Kidney epithelial cell (primary cell): ENCODE data around the gene CPNE4. TPM values are rescaled to one million over a fixed set of nuclear protein-coding genes. Genes with fewer than 3 reads are reported as not detected.

Experiments used
- DNase-seq: peaks from one replicate; pipeline ENCODE4 v3.0.0-alpha.2; 2010; ENCODE audit warnings: low read depth
- H3K27me3 ChIP-seq: 2 replicates; pipeline ENCODE4 v1.6.0; 2011; ENCODE audit warnings: low read length; ENCODE audit not compliant: control insufficient read depth, insufficient read depth
- H3K36me3 ChIP-seq: 2 replicates; pipeline ENCODE4 v1.5.1; 2011; ENCODE audit warnings: low read length; ENCODE audit not compliant: control insufficient read depth, insufficient read depth
- H3K4me3 ChIP-seq: 2 replicates; pipeline ENCODE4 v1.5.1; 2011; ENCODE audit warnings: low read depth, mild to moderate bottlenecking, control low read depth, low read length
- CTCF ChIP-seq: IDR thresholded peaks from 2 replicates; pipeline ENCODE4 v1.5.1; 2011; ENCODE audit warnings: mild to moderate bottlenecking, moderate library complexity, low read length, control low read depth, inconsistent platforms; ENCODE audit not compliant: insufficient read depth, poor library complexity, severe bottlenecking
- total RNA-seq: library from RNA; depleted of rRNA; stranded (reverse); fragments of >200 nt; gene quantifications from 2 replicates; pipeline ENCODE4 v1.2.3, GENCODE V29; 2015

The CPNE4 gene
- total RNA-seq, 1 donor from 2014 or later = 3.7 TPM

GRCh38 chr3:131789188-131789587 lies 245.6 kb downstream of the CPNE4 start:
- Histone ChIP-seq H3K36me3 (no peaks in the 10 kb centered on the region), H3K4me3 (no peak overlapping the region), H3K27me3 (no peaks in the 10 kb centered on the region)
- no peak for TF ChIP-seq CTCF
- DNase-seq = no peak

GRCh38 chr3:131786386-131786785 lies 248.4 kb downstream of the CPNE4 start:
- Histone ChIP-seq H3K27me3 (no peaks in the 10 kb centered on the region), H3K36me3 (no peaks in the 10 kb centered on the region), H3K4me3 (no peak overlapping the region)
- no peak for DNase-seq
- TF ChIP-seq CTCF = no peak

- no peak overlapping the region for H3K4me3 ChIP-seq
- DNase-seq = no peak
These were observed 252.1 kb downstream of the CPNE4 start for GRCh38 chr3:131782751-131783150.

GRCh38 chr3:131778526-131778925 lies 256.3 kb downstream of the CPNE4 start:
- Histone ChIP-seq H3K36me3 (no peaks in the 10 kb centered on the region), H3K27me3 (no peaks in the 10 kb centered on the region), H3K4me3 (no peak overlapping the region)
- TF ChIP-seq CTCF = no peak
- no peak for DNase-seq

More at GRCh38 chr3:131782751-131783150, 252.1 kb downstream of the CPNE4 start:
- Histone ChIP-seq H3K36me3 (no peaks in the 10 kb centered on the region), H3K27me3 (no peaks in the 10 kb centered on the region)
- TF ChIP-seq CTCF = no peak

GRCh38 chr3:131775650-131776049 lies 259.2 kb downstream of the CPNE4 start:
- H3K36me3 ChIP-seq = no peaks in the 10 kb centered on the region
- no peaks in the 10 kb centered on the region for H3K27me3 ChIP-seq
- no peak for DNase-seq
- H3K4me3 ChIP-seq = no peak overlapping the region
- no peak for TF ChIP-seq CTCF

- no peaks in the 10 kb centered on the region for H3K27me3 ChIP-seq
- no peak for TF ChIP-seq CTCF
- H3K36me3 ChIP-seq = no peaks in the 10 kb centered on the region
- no peak overlapping the region for H3K4me3 ChIP-seq
- DNase-seq = no peak
These were observed 262.4 kb downstream of the CPNE4 start for GRCh38 chr3:131772269-131773026.
